ENCODE data around the gene OTOR. TPM values are rescaled to one million over a fixed set of nuclear protein-coding genes. Genes with fewer than 3 reads are reported as not detected.

Gene OTOR
- 0.03 TPM for polyA plus RNA-seq (2013, experiment 1 of 2)
- polyA plus RNA-seq (2013, experiment 2 of 2) = 0.04 TPM

GRCh38 chr20:16748308-16748900 is at the start of gene OTOR:
Gene OTOR, plus strand, starts transcription at chr20:16748358. Its CDS starts 44 bp downstream, at chr20:16748402.
- Histone ChIP-seq H3K4me1 (ENCODE audit: control insufficient read depth, low read depth, low read length) (no peaks in the 10 kb centered on the region), H4K8ac (ENCODE audit: low read depth, low read length) (no peak within 1 kb of the TSS), H2BK5ac (ENCODE audit: low read length) (no peak within 1 kb of the TSS), H3K79me2 (ENCODE audit: control insufficient read depth, insufficient read depth, low read length) (no peaks in the 10 kb centered on the region), H3K36me3 (ENCODE audit: control insufficient read depth, insufficient read depth, low read length) (no peaks in the 10 kb centered on the region), H2BK120ac (ENCODE audit: low read depth, low read length) (no peak within 1 kb of the TSS), H2BK15ac (replicated peaks; ENCODE audit: low read depth) (no peak within 1 kb of the TSS), H3K18ac (ENCODE audit: low read length) (no peak within 1 kb of the TSS), H3K56ac (ENCODE audit: low read length) (no peak within 1 kb of the TSS), H3K27me3 (ENCODE audit: insufficient read depth, low read length, poor library complexity) (no peaks in the 10 kb centered on the region), H2AK5ac (ENCODE audit: low read length) (no peak within 1 kb of the TSS), H4K5ac (ENCODE audit: low read length) (no peak within 1 kb of the TSS), H3K79me1 (ENCODE audit: low read length) (no peaks in the 10 kb centered on the region), H3K4me3 (ENCODE audit: low read length) (no peak within 1 kb of the TSS), H3K4ac (ENCODE audit: low read depth, low read length) (no peak within 1 kb of the TSS), H3K27ac (ENCODE audit: low read depth, low read length) (no peak within 1 kb of the TSS), H3K23ac (ENCODE audit: low read length) (no peak within 1 kb of the TSS), H3K4me2 (ENCODE audit: low read length) (no peak within 1 kb of the TSS), H3K9ac (ENCODE audit: low read length) (no peak within 1 kb of the TSS)
- DNase-seq = no peak
- no CpG with 5 or more reads among the region's 5 CpGs for WGBS (ENCODE audit: extremely low coverage, insufficient coverage, low lambda C conversion rate)

- Histone ChIP-seq H3K18ac (ENCODE audit: low read length) (no peak overlapping the region), H4K8ac (ENCODE audit: low read depth, low read length) (peak overlapping the region; percentile 76), H3K23ac (ENCODE audit: low read length) (no peak overlapping the region), H3K79me2 (ENCODE audit: control insufficient read depth, insufficient read depth, low read length) (no peaks in the 10 kb centered on the region), H3K27ac (ENCODE audit: low read depth, low read length) (no peak overlapping the region), H4K5ac (ENCODE audit: low read length) (no peak overlapping the region), H3K27me3 (ENCODE audit: insufficient read depth, low read length, poor library complexity) (no peaks in the 10 kb centered on the region), H2AK5ac (ENCODE audit: low read length) (no peak overlapping the region), H3K4ac (ENCODE audit: low read depth, low read length) (no peak overlapping the region), H3K4me2 (ENCODE audit: low read length) (no peak overlapping the region), H2BK5ac (ENCODE audit: low read length) (no peak overlapping the region), H3K4me3 (ENCODE audit: low read length) (no peak overlapping the region), H3K9ac (ENCODE audit: low read length) (no peak overlapping the region), H2BK120ac (ENCODE audit: low read depth, low read length) (no peak overlapping the region), H3K4me1 (ENCODE audit: control insufficient read depth, low read depth, low read length) (no peaks in the 10 kb centered on the region), H3K36me3 (ENCODE audit: control insufficient read depth, insufficient read depth, low read length) (no peaks in the 10 kb centered on the region), H3K79me1 (ENCODE audit: low read length) (no peaks in the 10 kb centered on the region), H2BK15ac (replicated peaks; ENCODE audit: low read depth) (no peak overlapping the region), H3K56ac (ENCODE audit: low read length) (no peak overlapping the region)
- WGBS (ENCODE audit: extremely low coverage, insufficient coverage, low lambda C conversion rate) = no CpG with 5 or more reads among the region's 4 CpGs
- peak; percentile 13 for DNase-seq
Measured at GRCh38 chr20:16699293-16699692, 48.9 kb upstream of the OTOR start.

- Histone ChIP-seq H3K18ac (ENCODE audit: low read length) (no peak overlapping the region), H3K79me1 (ENCODE audit: low read length) (no peaks in the 10 kb centered on the region), H3K27ac (ENCODE audit: low read depth, low read length) (no peak overlapping the region), H2BK15ac (replicated peaks; ENCODE audit: low read depth) (no peak overlapping the region), H3K4me3 (ENCODE audit: low read length) (no peak overlapping the region), H3K27me3 (ENCODE audit: insufficient read depth, low read length, poor library complexity) (no peaks in the 10 kb centered on the region), H3K36me3 (ENCODE audit: control insufficient read depth, insufficient read depth, low read length) (no peaks in the 10 kb centered on the region), H3K23ac (ENCODE audit: low read length) (no peak overlapping the region), H3K4me2 (ENCODE audit: low read length) (no peak overlapping the region), H3K4me1 (ENCODE audit: control insufficient read depth, low read depth, low read length) (no peaks in the 10 kb centered on the region), H3K79me2 (ENCODE audit: control insufficient read depth, insufficient read depth, low read length) (no peaks in the 10 kb centered on the region), H3K56ac (ENCODE audit: low read length) (no peak overlapping the region), H4K5ac (ENCODE audit: low read length) (no peak overlapping the region), H4K8ac (ENCODE audit: low read depth, low read length) (no peak overlapping the region), H2BK5ac (ENCODE audit: low read length) (no peak overlapping the region), H3K9ac (ENCODE audit: low read length) (no peak overlapping the region), H2AK5ac (ENCODE audit: low read length) (no peak overlapping the region), H3K4ac (ENCODE audit: low read depth, low read length) (no peak overlapping the region), H2BK120ac (ENCODE audit: low read depth, low read length) (no peak overlapping the region)
- no CpG with 5 or more reads among the region's 3 CpGs for WGBS (ENCODE audit: extremely low coverage, insufficient coverage, low lambda C conversion rate)
- DNase-seq = peak; percentile 60
Measured at GRCh38 chr20:16701296-16701695, 46.9 kb upstream of the OTOR start.

- Histone ChIP-seq H2BK120ac (ENCODE audit: low read depth, low read length) (no peak overlapping the region), H3K79me1 (ENCODE audit: low read length) (no peaks in the 10 kb centered on the region), H3K27ac (ENCODE audit: low read depth, low read length) (no peak overlapping the region), H2BK5ac (ENCODE audit: low read length) (no peak overlapping the region), H3K9ac (ENCODE audit: low read length) (no peak overlapping the region), H4K8ac (ENCODE audit: low read depth, low read length) (no peak overlapping the region), H3K79me2 (ENCODE audit: control insufficient read depth, insufficient read depth, low read length) (no peaks in the 10 kb centered on the region), H3K4me2 (ENCODE audit: low read length) (no peak overlapping the region), H4K5ac (ENCODE audit: low read length) (no peak overlapping the region), H3K18ac (ENCODE audit: low read length) (no peak overlapping the region), H3K4ac (ENCODE audit: low read depth, low read length) (no peak overlapping the region), H3K23ac (ENCODE audit: low read length) (no peak overlapping the region), H3K56ac (ENCODE audit: low read length) (no peak overlapping the region), H2AK5ac (ENCODE audit: low read length) (no peak overlapping the region), H3K27me3 (ENCODE audit: insufficient read depth, low read length, poor library complexity) (no peaks in the 10 kb centered on the region), H3K4me3 (ENCODE audit: low read length) (no peak overlapping the region), H3K4me1 (ENCODE audit: control insufficient read depth, low read depth, low read length) (no peaks in the 10 kb centered on the region), H3K36me3 (ENCODE audit: control insufficient read depth, insufficient read depth, low read length) (no peaks in the 10 kb centered on the region), H2BK15ac (replicated peaks; ENCODE audit: low read depth) (no peak overlapping the region)
- no peak for DNase-seq
- WGBS (ENCODE audit: extremely low coverage, insufficient coverage, low lambda C conversion rate) = no CpG with 5 or more reads among the region's 4 CpGs
Measured at GRCh38 chr20:16703570-16703969, 44.6 kb upstream of the OTOR start.

- H2BK5ac ChIP-seq (ENCODE audit: low read length) = no peak overlapping the region
- WGBS (ENCODE audit: extremely low coverage, insufficient coverage, low lambda C conversion rate) = no CpG with 5 or more reads among the region's 3 CpGs
- H3K4me1 ChIP-seq (ENCODE audit: control insufficient read depth, low read depth, low read length) = no peaks in the 10 kb centered on the region
- H2AK5ac ChIP-seq (ENCODE audit: low read length) = no peak overlapping the region
- DNase-seq = no peak
- no peak overlapping the region for H2BK120ac ChIP-seq (ENCODE audit: low read depth, low read length)
- H2BK15ac ChIP-seq (replicated peaks; ENCODE audit: low read depth) = no peak overlapping the region
- H3K36me3 ChIP-seq (ENCODE audit: control insufficient read depth, insufficient read depth, low read length) = no peaks in the 10 kb centered on the region
- H3K27ac ChIP-seq (ENCODE audit: low read depth, low read length) = no peak overlapping the region
- H3K27me3 ChIP-seq (ENCODE audit: insufficient read depth, low read length, poor library complexity) = no peaks in the 10 kb centered on the region
- no peak overlapping the region for H4K5ac ChIP-seq (ENCODE audit: low read length)
- no peak overlapping the region for H3K23ac ChIP-seq (ENCODE audit: low read length)
- H3K4me2 ChIP-seq (ENCODE audit: low read length) = no peak overlapping the region
- no peaks in the 10 kb centered on the region for H3K79me2 ChIP-seq (ENCODE audit: control insufficient read depth, insufficient read depth, low read length)
- H3K4ac ChIP-seq (ENCODE audit: low read depth, low read length) = no peak overlapping the region
- H3K18ac ChIP-seq (ENCODE audit: low read length) = no peak overlapping the region
- H3K9ac ChIP-seq (ENCODE audit: low read length) = no peak overlapping the region
- no peaks in the 10 kb centered on the region for H3K79me1 ChIP-seq (ENCODE audit: low read length)
- H3K4me3 ChIP-seq (ENCODE audit: low read length) = no peak overlapping the region
- no peak overlapping the region for H4K8ac ChIP-seq (ENCODE audit: low read depth, low read length)
- no peak overlapping the region for H3K56ac ChIP-seq (ENCODE audit: low read length)
Measured at GRCh38 chr20:16707674-16708073, 40.5 kb upstream of the OTOR start.

- H3K4me3 ChIP-seq (ENCODE audit: low read length) = no peak overlapping the region
- H3K23ac ChIP-seq (ENCODE audit: low read length) = no peak overlapping the region
- no peak overlapping the region for H4K5ac ChIP-seq (ENCODE audit: low read length)
- H3K27me3 ChIP-seq (ENCODE audit: insufficient read depth, low read length, poor library complexity) = no peaks in the 10 kb centered on the region
- no peak overlapping the region for H2AK5ac ChIP-seq (ENCODE audit: low read length)
- no peak for DNase-seq
- H3K9ac ChIP-seq (ENCODE audit: low read length) = no peak overlapping the region
- H3K4ac ChIP-seq (ENCODE audit: low read depth, low read length) = no peak overlapping the region
- no peaks in the 10 kb centered on the region for H3K79me2 ChIP-seq (ENCODE audit: control insufficient read depth, insufficient read depth, low read length)
- no peak overlapping the region for H3K18ac ChIP-seq (ENCODE audit: low read length)
- no peak overlapping the region for H4K8ac ChIP-seq (ENCODE audit: low read depth, low read length)
- no peaks in the 10 kb centered on the region for H3K79me1 ChIP-seq (ENCODE audit: low read length)
- no peak overlapping the region for H2BK15ac ChIP-seq (replicated peaks; ENCODE audit: low read depth)
- no peak overlapping the region for H3K4me2 ChIP-seq (ENCODE audit: low read length)
- no peaks in the 10 kb centered on the region for H3K4me1 ChIP-seq (ENCODE audit: control insufficient read depth, low read depth, low read length)
- H3K36me3 ChIP-seq (ENCODE audit: control insufficient read depth, insufficient read depth, low read length) = no peaks in the 10 kb centered on the region
- no peak overlapping the region for H3K27ac ChIP-seq (ENCODE audit: low read depth, low read length)
- H3K56ac ChIP-seq (ENCODE audit: low read length) = no peak overlapping the region
- no peak overlapping the region for H2BK120ac ChIP-seq (ENCODE audit: low read depth, low read length)
- H2BK5ac ChIP-seq (ENCODE audit: low read length) = no peak overlapping the region
Measured at GRCh38 chr20:16708602-16709001, 39.6 kb upstream of the OTOR start.

All from mesendoderm (in vitro differentiated cells).